ENCODE data around the gene PPP4R1. TPM values are rescaled to one million over a fixed set of nuclear protein-coding genes. Genes with fewer than 3 reads are reported as not detected.
A peak's percentile ranks its signal among the peaks of the same experiment; 100 is the strongest.
"Not testable (repeated sequence)": the region's sequence is repeated elsewhere in the genome, so short reads cannot be mapped to it uniquely, and the experiment has no call there.

Gene PPP4R1
- total and polyA plus RNA-seq, 8 donors: 97.6 to 163 (median 109) TPM

DNA sequence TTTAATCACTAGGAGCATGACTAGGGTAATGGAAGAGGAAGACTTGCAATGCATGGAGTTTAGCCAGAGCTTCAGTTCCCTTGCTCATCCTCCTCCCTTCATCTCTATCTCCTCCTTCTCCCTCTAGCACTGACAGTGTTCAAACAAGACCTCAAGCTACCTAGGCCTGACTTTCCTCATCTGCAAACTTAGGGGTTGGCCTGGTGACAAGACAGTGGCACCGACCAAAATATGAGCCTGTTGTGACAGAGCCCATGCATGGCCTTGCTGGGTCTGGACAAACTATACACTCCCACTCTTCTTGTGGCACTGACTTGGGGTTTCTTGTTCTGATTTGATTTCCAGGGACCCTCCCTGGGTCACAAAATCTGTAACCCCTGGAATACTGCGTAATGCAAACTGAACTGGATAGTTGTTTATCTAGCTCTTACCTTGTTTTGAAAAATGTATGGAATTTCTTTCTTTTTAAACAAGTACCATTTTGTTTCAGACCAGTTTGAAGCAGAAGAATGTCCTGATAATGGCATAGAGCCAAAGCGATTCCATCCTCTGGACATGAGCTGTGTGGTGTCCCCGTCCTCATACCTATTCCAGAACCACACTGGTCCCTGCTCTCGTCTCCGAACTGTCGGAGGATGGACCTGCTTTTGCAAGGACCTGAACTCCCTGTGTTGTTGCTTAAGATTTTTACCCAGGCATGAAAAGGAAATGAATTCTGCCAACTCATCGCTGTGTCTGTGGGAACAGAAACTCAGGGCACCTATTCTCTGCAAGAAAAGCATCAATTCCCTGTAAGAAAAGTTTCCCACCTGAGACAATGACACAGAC is 33.4 kb upstream of the PPP4R1 start:
- TF ChIP-seq, protein P1, sequence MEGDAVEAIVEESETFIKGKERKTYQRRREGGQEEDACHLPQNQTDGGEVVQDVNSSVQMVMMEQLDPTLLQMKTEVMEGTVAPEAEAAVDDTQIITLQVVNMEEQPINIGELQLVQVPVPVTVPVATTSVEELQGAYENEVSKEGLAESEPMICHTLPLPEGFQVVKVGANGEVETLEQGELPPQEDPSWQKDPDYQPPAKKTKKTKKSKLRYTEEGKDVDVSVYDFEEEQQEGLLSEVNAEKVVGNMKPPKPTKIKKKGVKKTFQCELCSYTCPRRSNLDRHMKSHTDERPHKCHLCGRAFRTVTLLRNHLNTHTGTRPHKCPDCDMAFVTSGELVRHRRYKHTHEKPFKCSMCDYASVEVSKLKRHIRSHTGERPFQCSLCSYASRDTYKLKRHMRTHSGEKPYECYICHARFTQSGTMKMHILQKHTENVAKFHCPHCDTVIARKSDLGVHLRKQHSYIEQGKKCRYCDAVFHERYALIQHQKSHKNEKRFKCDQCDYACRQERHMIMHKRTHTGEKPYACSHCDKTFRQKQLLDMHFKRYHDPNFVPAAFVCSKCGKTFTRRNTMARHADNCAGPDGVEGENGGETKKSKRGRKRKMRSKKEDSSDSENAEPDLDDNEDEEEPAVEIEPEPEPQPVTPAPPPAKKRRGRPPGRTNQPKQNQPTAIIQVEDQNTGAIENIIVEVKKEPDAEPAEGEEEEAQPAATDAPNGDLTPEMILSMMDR (IDR thresholded peaks at IDR 0.05): no peak
- Histone ChIP-seq H3K27ac (peak overlapping the region in 1 of 2 donors; percentile 45), H3K27me3 (no peaks in the 10 kb centered on the region), H3K4me1 (peaks cover 0 to 19% of the 10 kb centered on the region in 2 donors), H3K4me3 (no peak overlapping the region), H3K36me3 (no peaks in the 10 kb centered on the region), H3K9me3 (no peaks in the 10 kb centered on the region)
- no peak for DNase-seq
- no peak for ATAC-seq
- intact Hi-C loops (cut with DNase I): no loop called here

DNA sequence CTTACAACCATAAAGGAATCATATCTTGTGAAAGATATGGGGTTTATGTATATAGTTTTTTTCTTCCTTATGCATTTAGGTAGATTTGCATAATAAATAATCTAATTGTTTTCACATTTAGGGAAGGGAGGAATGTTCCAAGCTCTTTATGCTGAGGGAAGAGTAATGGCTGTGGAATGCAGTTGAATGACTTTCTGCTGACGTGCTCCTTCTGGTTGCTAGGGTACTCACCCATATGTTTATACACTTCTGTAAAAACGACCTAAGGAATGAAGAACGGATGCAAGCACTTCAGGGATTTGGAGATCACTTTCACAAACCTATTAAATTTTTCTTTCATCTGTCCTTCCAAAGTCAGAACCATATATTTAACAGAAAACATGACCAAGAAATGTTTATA is 29.2 kb upstream of the PPP4R1 start:
- Histone ChIP-seq H3K4me3 (no peak overlapping the region), H3K4me1 (peaks cover 0 to 16% of the 10 kb centered on the region in 2 donors), H3K27me3 (no peaks in the 10 kb centered on the region), H3K27ac (peak overlapping the region; percentile 60 to 73), H3K9me3 (no peaks in the 10 kb centered on the region), H3K36me3 (no peaks in the 10 kb centered on the region)
- ATAC-seq (peak; percentile 92), DNase-seq (peak in 2 of 4 donors; percentile 76 to 91)
- TF ChIP-seq, protein P1 (IDR thresholded peaks at IDR 0.05): no peak
- intact Hi-C loops (cut with DNase I): no loop called here

DNA sequence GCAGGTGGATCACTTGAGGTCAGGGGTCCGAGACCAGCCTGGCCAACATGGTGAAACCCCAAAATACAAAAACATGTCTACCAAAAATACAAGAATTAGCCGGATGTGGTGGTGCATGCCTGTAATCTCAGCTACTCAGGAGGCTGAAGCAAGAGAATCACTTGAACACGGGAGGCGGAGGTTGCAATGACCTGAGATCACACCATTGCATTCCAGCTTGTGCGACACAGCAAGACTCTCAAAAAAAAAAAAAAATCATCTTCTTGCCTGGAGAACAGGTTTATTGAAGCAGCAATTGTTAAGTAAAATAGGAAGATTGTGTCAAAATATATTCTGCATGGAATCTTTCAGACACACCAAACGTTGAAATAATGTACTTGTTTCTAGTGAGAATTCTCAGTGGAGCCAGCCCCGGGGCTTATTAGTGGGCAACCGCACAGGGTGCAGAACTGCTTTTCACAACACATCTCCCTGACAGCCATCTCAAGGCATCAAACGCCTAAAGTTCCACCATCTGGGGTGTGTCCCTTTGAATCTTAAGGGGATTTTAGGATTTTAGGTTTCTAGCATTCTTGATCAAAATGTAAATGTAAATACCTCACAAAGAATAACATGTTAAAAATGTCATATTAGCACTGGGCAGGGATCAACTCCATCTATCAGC is 28.6 kb upstream of the PPP4R1 start:
- no peak overlapping the region for H3K4me3 ChIP-seq
- peaks cover 0 to 10% of the 10 kb centered on the region in 2 donors for H3K4me1 ChIP-seq
- peak overlapping the region; percentile 60 to 73 for H3K27ac ChIP-seq
- intact Hi-C loops (cut with DNase I): no loop called here
- H3K36me3 ChIP-seq: no peaks in the 10 kb centered on the region
- TF ChIP-seq, protein P1 (IDR thresholded peaks at IDR 0.05): no peak
- ATAC-seq (peak; percentile 42), DNase-seq (no peak)
- H3K9me3 ChIP-seq: no peaks in the 10 kb centered on the region
- no peaks in the 10 kb centered on the region for H3K27me3 ChIP-seq

DNA sequence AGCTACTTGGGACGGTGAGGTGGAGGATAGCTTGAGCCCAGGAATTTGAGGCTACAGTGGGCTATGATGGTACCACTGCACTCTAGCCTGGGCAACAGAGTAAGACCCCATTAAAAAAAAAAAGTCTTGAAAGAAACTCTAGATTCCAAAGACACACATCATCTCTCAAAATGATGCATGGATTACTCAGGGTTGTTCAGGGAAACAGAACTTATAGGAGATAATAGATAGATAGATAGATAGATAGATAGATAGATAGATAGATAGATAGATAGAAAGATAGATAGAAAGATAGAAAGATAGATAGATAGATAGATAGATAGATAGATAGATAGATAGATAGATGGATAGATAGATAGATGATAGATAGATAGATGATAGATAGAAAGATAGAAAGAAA is 26.7 kb upstream of the PPP4R1 start:
- not testable (repeated sequence) for ATAC-seq

DNA sequence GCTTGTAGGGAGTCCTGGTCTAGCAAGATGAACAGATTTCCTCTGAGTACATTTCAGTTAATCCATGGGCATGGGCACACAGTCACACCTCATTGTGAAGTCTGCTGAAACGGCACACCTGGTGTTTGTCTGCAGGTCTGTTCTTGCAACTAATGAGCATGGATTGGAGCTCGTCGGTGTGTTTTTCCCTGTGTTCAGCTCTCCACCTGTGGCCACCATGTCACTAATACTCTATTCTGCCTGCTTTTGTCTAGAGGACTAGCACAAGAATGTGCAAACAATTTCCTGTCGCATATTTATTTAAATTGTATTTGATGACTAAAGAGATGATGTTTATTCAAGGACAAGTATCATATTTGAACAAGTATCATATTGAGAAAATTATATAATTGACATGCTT is 24.5 kb upstream of the PPP4R1 start:
- peak; percentile 62 for ATAC-seq
- peak overlapping the region; percentile 13 to 55 for H3K27ac ChIP-seq
- H3K36me3 ChIP-seq: no peaks in the 10 kb centered on the region
- no peak overlapping the region for H3K4me3 ChIP-seq
- DNase-seq: no peak
- intact Hi-C loops (cut with DNase I): no loop called here
- H3K9me3 ChIP-seq: peaks cover 0 to 7% of the 10 kb centered on the region in 2 donors
- H3K4me1 ChIP-seq: no peaks in the 10 kb centered on the region
- H3K27me3 ChIP-seq: no peaks in the 10 kb centered on the region
- TF ChIP-seq, protein P1 (IDR thresholded peaks at IDR 0.05): no peak

More for the DNA sequence above, 26.7 kb upstream of the PPP4R1 start:
- H3K36me3 ChIP-seq; H3K4me1 ChIP-seq; H3K9me3 ChIP-seq; intact Hi-C loops (cut with DNase I); H3K27me3 ChIP-seq; H3K27ac ChIP-seq; DNase-seq; H3K4me3 ChIP-seq: not testable (repeated sequence)

All from left lung (tissue), 10 donors.